Natural killer cell (primary cell): Measurements from ENCODE around the gene DGKD. TPM values are rescaled to one million over a fixed set of nuclear protein-coding genes. Genes with fewer than 3 reads are reported as not detected.

Experiments used
- ATAC-seq, 3 donors: fragments of 150-1000 bp in 2 of 3; fragments of 200-7000 bp in 1 of 3; cut with Tn5 transposase; 1 replicate in 1 of 3; 2 replicates in 2 of 3; pipeline ENCODE4 v1.10.0; 2021; ENCODE audit warnings: mild to moderate bottlenecking in 2 of 3, moderate library complexity in 2 of 3
- DNase-seq, 2 donors: peaks; one replicate each; pipeline versions ENCODE4 v3.0.0 to v3.0.0-alpha.2; 2013 to 2021; ENCODE audit warnings: mixed read lengths in 1 of 2
- H3K27ac ChIP-seq: one replicate; pipeline ENCODE4 v1.5.1; 2013; ENCODE audit warnings: mild to moderate bottlenecking, low read length
- H3K27me3 ChIP-seq: one replicate; pipeline ENCODE4 v1.6.1; 2013; ENCODE audit warnings: low read length; ENCODE audit not compliant: control insufficient read depth, insufficient read depth
- H3K36me3 ChIP-seq: one replicate; pipeline ENCODE4 v1.6.1; 2013; ENCODE audit warnings: low read length; ENCODE audit not compliant: control insufficient read depth, insufficient read depth
- H3K4me1 ChIP-seq: one replicate; pipeline ENCODE4 v1.6.1; 2013; ENCODE audit warnings: low read length; ENCODE audit not compliant: control insufficient read depth, insufficient read depth
- H3K4me3 ChIP-seq: one replicate; pipeline ENCODE4 v1.5.1; 2013; ENCODE audit warnings: low read length
- H3K9me3 ChIP-seq: one replicate; pipeline ENCODE4 v1.6.1; 2013; ENCODE audit warnings: low read length; ENCODE audit not compliant: control insufficient read depth, insufficient read depth
- H3K27ac Mint-ChIP-seq, 2 donors: one replicate each; pipeline ENCODE4 v1.8.0; 2022; ENCODE audit warnings: mild to moderate bottlenecking in 2 of 2, mixed read lengths in 2 of 2, moderate library complexity in 1 of 2
- H3K27me3 Mint-ChIP-seq, 2 donors: one replicate each; pipeline ENCODE4 v1.8.0; 2022; ENCODE audit warnings: low read depth in 2 of 2, mixed read lengths in 2 of 2
- H3K36me3 Mint-ChIP-seq: one replicate; pipeline ENCODE4 v1.8.0; 2022; ENCODE audit warnings: mixed read lengths
- H3K4me1 Mint-ChIP-seq, 2 donors: one replicate each; pipeline ENCODE4 v1.8.0; 2022; ENCODE audit warnings: mixed read lengths in 2 of 2
- H3K4me3 Mint-ChIP-seq: one replicate; pipeline ENCODE4 v1.8.0; 2022; ENCODE audit warnings: mild to moderate bottlenecking, moderate library complexity, mixed read lengths
- H3K9me3 Mint-ChIP-seq, 2 donors: one replicate each; pipeline ENCODE4 v1.8.0; 2022; ENCODE audit warnings: mixed read lengths in 2 of 2
- CTCF ChIP-seq: fragments of 200-600 bp; IDR thresholded peaks from one replicate; pipeline ENCODE4 v1.8.0; 2022; ENCODE audit warnings: antibody characterized with exemption
- WGBS: methylation state at CpG from one replicate; pipeline ENCODE4 v1.1.7; 2013; ENCODE audit warnings: missing lambda C conversion rate; ENCODE audit not compliant: insufficient coverage; 5-methylcytosine and 5-hydroxymethylcytosine counted together
- intact Hi-C: fragments of 100-400 bp; cut with micrococcal nuclease; formaldehyde crosslinking; loops from one replicate; pipeline ENCODE4 v1.14.2; 2022
- total RNA-seq, 4 donors: library from RNA; stranded (reverse); fragments of 120-200 nt in 1 of 4; gene quantifications; one replicate each; pipeline versions ENCODE4 v1.2.3 to v1.2.4, GENCODE V29; 2013 to 2022

The DGKD gene
- total RNA-seq, 3 donors from 2014 or later (not counting 1 experiment from before 2014, with no cell fraction given) = 299 to 456 (median 329) TPM

- Histone ChIP-seq H3K36me3 (peaks cover 22% of the 10 kb centered on the region), H3K4me1 (no peaks in the 10 kb centered on the region), H3K9me3 (no peaks in the 10 kb centered on the region), H3K27me3 (no peaks in the 10 kb centered on the region), H3K27ac (no peak overlapping the region), H3K4me3 (no peak overlapping the region)
- intact Hi-C loops = no loop called here
- 92% methylated on average over 6 of the region's 6 CpGs for WGBS
- no peaks in the 10 kb centered on the region for H3K27me3 Mint-ChIP-seq
- H3K27ac Mint-ChIP-seq = no peak overlapping the region
- no peaks in the 10 kb centered on the region for H3K4me1 Mint-ChIP-seq
- ATAC-seq (no peak), DNase-seq (no peak)
- TF ChIP-seq CTCF = no peak
- no peak overlapping the region for H3K4me3 Mint-ChIP-seq
- H3K9me3 Mint-ChIP-seq = no peaks in the 10 kb centered on the region
- peaks cover 7% of the 10 kb centered on the region for H3K36me3 Mint-ChIP-seq
Measured at GRCh38 chr2:233489666-233490065, 135.4 kb downstream of the DGKD start.

DNA sequence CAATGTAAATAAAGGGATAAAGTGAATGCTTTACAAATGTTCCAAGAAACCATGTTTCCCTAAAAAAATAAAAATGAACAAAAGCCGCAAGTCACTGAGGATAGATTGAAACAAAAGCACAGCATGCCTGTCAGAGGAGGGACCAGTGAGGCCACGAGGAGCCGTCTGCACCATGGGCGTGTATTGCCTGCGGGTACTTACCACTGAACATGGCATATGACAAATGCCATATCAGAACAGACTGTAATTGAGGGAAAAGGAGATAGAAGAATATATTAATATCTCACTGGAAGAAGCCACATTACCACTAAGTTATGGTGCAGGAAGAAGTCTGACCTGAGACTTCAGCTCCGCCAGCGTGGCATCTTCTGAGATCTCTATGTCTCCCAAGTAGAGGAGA lies 136.5 kb downstream of the DGKD start:
- Histone ChIP-seq H3K36me3 (peaks cover 14% of the 10 kb centered on the region), H3K9me3 (no peaks in the 10 kb centered on the region), H3K27me3 (no peaks in the 10 kb centered on the region), H3K4me3 (no peak overlapping the region), H3K27ac (no peak overlapping the region), H3K4me1 (no peaks in the 10 kb centered on the region)
- ATAC-seq (no peak), DNase-seq (no peak)
- no peak for TF ChIP-seq CTCF
- H3K27ac Mint-ChIP-seq = no peak overlapping the region
- no peaks in the 10 kb centered on the region for H3K4me1 Mint-ChIP-seq
- H3K9me3 Mint-ChIP-seq = no peaks in the 10 kb centered on the region
- H3K4me3 Mint-ChIP-seq = no peak overlapping the region
- no peaks in the 10 kb centered on the region for H3K27me3 Mint-ChIP-seq
- H3K36me3 Mint-ChIP-seq = peaks cover 4% of the 10 kb centered on the region
- intact Hi-C loops = no loop called here
- WGBS = over 99% methylated on average over 7 of the region's 7 CpGs

GRCh38 chr2:233491326-233491725 lies 137.0 kb downstream of the DGKD start:
- no peaks in the 10 kb centered on the region for H3K4me1 Mint-ChIP-seq
- H3K27ac Mint-ChIP-seq = no peak overlapping the region
- no peak overlapping the region for H3K4me3 Mint-ChIP-seq
- no peaks in the 10 kb centered on the region for H3K27me3 Mint-ChIP-seq
- no peak for TF ChIP-seq CTCF
- DNase-seq (no peak), ATAC-seq (no peak)
- no peak overlapping the region for H3K27ac ChIP-seq
- no peaks in the 10 kb centered on the region for H3K4me1 ChIP-seq
- no peaks in the 10 kb centered on the region for H3K9me3 ChIP-seq
- H3K9me3 Mint-ChIP-seq = no peaks in the 10 kb centered on the region
- H3K4me3 ChIP-seq = no peak overlapping the region
- peaks cover 15% of the 10 kb centered on the region for H3K36me3 ChIP-seq
- H3K27me3 ChIP-seq = no peaks in the 10 kb centered on the region
- 100% methylated on average over 1 of the region's 3 CpGs for WGBS
- intact Hi-C loops = no loop called here
- peaks cover 6% of the 10 kb centered on the region for H3K36me3 Mint-ChIP-seq

DNA sequence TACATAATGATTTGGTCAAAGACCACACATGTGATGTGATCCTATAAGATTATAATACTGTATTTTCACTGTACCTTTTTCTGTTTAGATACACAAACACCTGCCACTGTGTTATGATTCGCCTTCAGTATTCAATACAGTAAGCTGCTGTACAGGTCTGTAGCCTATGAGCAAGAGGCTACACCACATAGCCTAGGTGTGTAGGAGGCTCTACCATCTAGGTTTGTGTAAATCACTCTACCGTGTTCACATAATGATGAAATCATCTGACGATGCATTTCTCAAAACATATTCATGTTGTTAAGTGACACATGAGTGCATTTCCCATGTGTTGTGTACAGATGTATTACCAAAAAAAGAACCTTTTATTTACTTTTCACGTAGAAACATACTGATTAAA lies 137.8 kb downstream of the DGKD start:
- no peak for TF ChIP-seq CTCF
- no peak for ATAC-seq
- 84% methylated on average over 3 of the region's 4 CpGs for WGBS
- Histone ChIP-seq H3K27me3 (no peaks in the 10 kb centered on the region), H3K36me3 (peaks cover 15% of the 10 kb centered on the region), H3K4me3 (no peak overlapping the region), H3K9me3 (no peaks in the 10 kb centered on the region), H3K27ac (no peak overlapping the region), H3K4me1 (no peaks in the 10 kb centered on the region)
- Mint-ChIP-seq H3K4me1 (no peaks in the 10 kb centered on the region), H3K27me3 (no peaks in the 10 kb centered on the region), H3K9me3 (no peaks in the 10 kb centered on the region), H3K36me3 (peaks cover 6% of the 10 kb centered on the region), H3K27ac (no peak overlapping the region), H3K4me3 (no peak overlapping the region)
- DNase-seq = no peak
- intact Hi-C loops = no loop called here
